GM12891 (cell line): ENCODE results near the gene CALCOCO1.
"Not testable (repeated sequence)": the region's sequence is repeated elsewhere in the genome, so short reads cannot be mapped to it uniquely, and the experiment has no call there.

Experiments
- DNase-seq: peaks from one replicate; pipeline ENCODE4 v3.0.0; 2011; ENCODE audit warnings: low spot score; ENCODE audit not compliant: insufficient read length
- FAIRE-seq: peaks from 2 replicates; lab custom pipeline; 2011; peaks lifted over from hg19 to GRCh38; lab: Jason Lieb, UNC
- PAX5 ChIP-seq: IDR thresholded peaks from 2 replicates; pipeline ENCODE4 v1.6.1; 2011; ENCODE audit warnings: low read length, moderate library complexity, mild to moderate bottlenecking; ENCODE audit not compliant: insufficient read depth, severe bottlenecking
- POLR2A ChIP-seq: IDR thresholded peaks from 2 replicates; pipeline ENCODE4 v1.6.1; 2011; ENCODE audit warnings: low read depth, low read length, control low read depth
- POLR2AphosphoS5 ChIP-seq: IDR thresholded peaks from 2 replicates; pipeline ENCODE4 v1.6.1; 2011; ENCODE audit warnings: low read depth, low read length, control low read depth
- POU2F2 ChIP-seq: IDR thresholded peaks from 2 replicates; pipeline ENCODE4 v1.6.1; 2011; ENCODE audit warnings: low read depth, mild to moderate bottlenecking, control low read depth, low read length, moderate library complexity
- SPI1 ChIP-seq: IDR thresholded peaks from 2 replicates; pipeline ENCODE4 v1.6.1; 2011; ENCODE audit warnings: low read depth, low read length, control low read depth
- TAF1 ChIP-seq: IDR thresholded peaks from 2 replicates; pipeline ENCODE4 v1.6.1; 2011; ENCODE audit warnings: low read depth, low read length, control low read depth

CALCOCO1 gene

DNA sequence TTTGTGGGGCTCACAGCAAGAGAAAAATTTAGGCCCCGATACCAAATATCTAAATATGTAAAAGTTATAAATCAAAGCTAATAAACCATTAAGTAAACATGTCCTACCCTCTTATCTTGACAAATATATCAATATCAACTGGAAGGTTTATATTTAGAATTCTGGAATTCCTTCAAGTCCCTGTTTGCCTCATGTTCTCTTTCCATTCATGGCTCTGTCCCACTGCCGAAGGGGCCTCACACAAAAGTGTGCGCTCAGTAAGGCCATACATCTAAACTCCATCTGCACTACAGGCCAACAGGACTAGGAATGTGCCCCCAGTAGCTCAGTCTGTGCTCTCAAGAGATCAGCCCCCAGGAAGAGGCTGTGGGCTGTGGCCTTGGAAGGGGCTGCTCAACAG lies 40.8 kb downstream of the CALCOCO1 start:
- no peak for TF ChIP-seq POLR2A
- TF ChIP-seq SPI1, result no peak
- no peak for TF ChIP-seq PAX5
- TF ChIP-seq POLR2AphosphoS5, result no peak
- no peak for TF ChIP-seq TAF1
- TF ChIP-seq POU2F2, result no peak
- no peak for FAIRE-seq
- no peak for DNase-seq

DNA sequence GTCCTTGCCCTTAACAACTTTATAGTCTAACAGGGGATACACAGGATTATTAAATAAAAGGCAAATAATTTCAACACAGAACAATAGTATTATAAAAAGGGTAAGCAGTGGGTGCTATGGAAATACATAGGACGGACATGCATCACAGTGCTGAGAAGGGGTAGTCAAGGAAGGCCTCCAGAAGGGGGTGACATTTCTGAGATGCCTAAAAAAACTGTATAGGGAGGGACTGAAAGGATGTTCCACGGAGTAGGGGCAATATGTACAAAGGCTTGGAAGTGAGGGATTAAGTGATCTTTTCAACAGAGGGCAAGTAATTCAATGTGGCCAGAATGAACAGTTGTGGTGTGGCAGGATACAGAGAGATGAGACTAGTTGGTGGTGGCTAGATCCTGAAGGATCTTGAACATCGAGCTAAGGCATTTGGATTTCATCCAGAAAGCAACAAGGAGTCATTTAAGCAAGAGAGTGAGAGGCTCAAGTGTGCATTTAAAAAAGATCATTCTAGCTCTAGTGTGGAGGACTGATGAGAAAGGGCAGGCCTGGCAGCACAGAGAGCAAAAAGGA lies 42.5 kb downstream of the CALCOCO1 start:
- no peak for FAIRE-seq
- no peak for DNase-seq
- TF ChIP-seq POLR2AphosphoS5 (no peak), SPI1 (no peak), PAX5 (no peak), POLR2A (no peak), POU2F2 (no peak), TAF1 (no peak)

DNA sequence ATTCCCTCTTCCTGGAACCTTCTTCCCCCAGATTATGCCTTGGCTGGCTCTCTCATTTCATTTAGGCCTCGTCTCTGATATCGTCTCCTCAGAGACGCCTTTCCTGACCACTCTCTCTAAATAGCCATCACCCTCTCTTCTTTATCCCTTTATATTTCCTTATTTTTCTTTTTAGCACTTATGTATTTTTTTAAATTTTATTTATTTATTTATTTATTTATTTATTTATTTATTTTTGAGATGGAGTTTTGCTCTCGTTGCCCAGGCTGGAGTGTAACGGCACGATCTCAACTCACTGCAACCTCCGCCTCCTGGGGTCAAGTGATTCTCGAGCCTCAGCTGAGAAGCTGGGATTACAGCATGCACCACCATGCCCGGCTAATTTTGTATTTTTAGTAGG lies 43.3 kb downstream of the CALCOCO1 start:
- TF ChIP-seq POLR2A (no peak), PAX5 (no peak), SPI1 (no peak), POLR2AphosphoS5 (no peak), POU2F2 (no peak), TAF1 (no peak)
- no peak for DNase-seq
- FAIRE-seq, result no peak

DNA sequence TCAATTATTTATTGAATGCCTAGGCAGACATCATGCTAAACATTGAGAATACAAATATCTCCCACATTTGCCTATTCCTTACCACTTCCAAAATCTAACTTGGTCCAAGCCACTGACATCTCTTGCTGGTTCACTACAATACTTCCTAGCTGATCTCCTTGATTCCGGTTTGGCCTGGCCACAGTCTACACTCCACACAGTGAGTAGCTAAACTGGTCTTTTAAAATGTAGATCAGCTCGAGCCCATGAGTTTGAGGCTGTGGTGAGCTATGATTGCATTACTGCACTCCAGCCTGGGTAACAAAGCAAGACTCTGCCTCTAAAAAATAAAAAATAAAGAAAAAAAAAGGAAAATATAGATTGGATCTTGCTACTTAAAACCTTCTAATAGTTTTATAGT lies 43.8 kb downstream of the CALCOCO1 start:
- no peak for TF ChIP-seq POLR2A
- no peak for TF ChIP-seq POLR2AphosphoS5
- TF ChIP-seq PAX5, result no peak
- no peak for TF ChIP-seq SPI1
- no peak for TF ChIP-seq TAF1
- FAIRE-seq, result no peak
- no peak for DNase-seq

DNA sequence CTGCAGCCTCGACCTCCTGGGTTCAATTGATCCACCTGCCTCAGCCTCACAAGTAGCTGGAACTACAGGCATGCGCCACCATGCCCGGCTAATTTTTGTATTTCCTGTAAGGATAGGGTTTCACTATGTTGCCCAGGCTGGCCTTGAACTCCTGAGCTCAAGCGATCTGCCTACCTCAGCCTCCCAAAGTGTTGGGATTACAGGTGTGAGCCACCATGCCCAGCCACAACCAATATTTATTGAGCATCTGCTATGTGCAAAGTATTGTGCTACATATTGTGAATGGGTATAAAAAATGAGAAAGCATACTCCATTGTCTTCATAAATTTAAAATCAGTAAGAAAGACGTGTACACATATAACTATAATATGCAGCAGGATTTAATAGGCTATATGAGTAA lies 47.2 kb downstream of the CALCOCO1 start:
- not testable (repeated sequence) for FAIRE-seq, DNase-seq

DNA sequence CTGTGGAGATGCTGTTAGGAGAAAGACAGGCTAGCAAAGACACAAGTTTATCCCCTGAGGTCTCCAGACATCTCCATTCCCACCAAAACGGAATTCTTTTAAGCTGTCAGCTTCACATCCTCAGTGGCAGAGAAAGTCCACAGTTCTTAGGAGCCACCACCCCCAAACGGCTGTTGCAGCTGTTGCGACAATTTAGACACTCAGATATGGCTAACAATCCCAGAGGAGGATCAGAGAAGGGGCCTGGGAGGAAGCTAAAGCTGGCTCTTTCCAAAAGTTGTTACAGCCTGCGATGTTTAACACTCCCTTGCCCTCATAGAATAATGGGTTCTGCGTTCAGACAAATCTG lies 49.5 kb downstream of the CALCOCO1 start:
- DNase-seq, result no peak

DNA sequence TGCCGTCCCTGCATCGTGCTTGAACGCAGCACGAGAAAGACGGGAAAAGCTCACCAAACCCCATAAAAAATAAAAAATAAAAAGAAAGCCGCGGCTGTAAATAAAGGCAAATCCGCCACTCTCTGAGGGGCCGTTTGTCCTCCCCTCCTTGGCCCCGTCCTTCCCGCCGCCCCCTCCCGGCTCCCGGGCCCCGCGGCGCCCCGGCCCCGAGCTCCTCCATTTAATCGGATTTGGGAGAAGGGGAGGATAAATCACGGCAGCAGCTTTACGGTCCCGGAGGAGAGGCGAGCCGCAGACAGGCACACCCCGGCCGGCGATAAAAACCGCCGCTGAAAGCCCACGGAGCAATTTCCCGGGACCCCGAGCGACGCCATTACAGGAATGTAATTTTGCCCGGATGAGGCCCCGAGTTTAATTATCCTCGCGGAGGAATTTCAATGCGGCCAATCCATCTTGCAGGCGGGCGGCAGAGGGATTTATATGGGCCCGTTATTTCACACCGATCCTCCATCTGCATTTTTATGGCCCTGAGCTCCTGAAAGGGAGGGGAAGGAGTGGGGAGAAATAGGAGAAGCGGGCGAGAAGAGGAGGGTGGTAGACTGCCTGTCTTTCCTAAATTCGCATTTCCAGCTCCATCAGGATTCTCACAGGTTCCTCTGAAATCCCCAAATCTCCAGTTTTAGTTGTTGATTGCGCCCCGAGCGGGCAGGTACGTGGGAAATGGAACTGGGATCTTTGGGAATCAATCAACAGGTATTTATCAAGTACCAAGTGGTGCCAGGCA lies 50.0 kb downstream of the CALCOCO1 start:
- DNase-seq (no peak), FAIRE-seq (no peak)
- TF ChIP-seq POLR2AphosphoS5 (no peak), POLR2A (no peak), SPI1 (no peak), POU2F2 (no peak), TAF1 (no peak), PAX5 (no peak)

More for the DNA sequence above, 49.5 kb downstream of the CALCOCO1 start:
- FAIRE-seq, result no peak
- TF ChIP-seq TAF1, result no peak
- no peak for TF ChIP-seq SPI1
- TF ChIP-seq POLR2AphosphoS5, result no peak
- no peak for TF ChIP-seq PAX5
- no peak for TF ChIP-seq POU2F2
- no peak for TF ChIP-seq POLR2A

DNA sequence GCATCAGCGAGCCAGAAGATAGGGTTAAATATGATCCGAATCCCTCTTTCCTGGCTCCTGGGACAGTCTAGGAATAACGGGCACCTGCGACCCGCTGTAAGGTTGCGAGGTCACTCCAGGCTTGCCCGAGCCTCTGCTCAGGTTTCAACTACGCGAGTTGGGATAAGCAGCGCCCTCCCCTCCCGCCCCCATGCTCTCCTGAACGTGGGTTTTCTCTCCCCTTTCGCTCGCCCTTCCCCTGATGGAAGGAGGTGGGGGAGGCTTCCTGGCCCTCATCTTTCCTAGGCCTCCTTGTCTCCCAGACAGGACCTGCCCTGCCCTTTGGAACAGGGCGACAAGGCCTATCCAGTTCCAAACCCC lies 50.6 kb downstream of the CALCOCO1 start:
- DNase-seq, result peak; percentile 25
- TF ChIP-seq TAF1 (no peak), POLR2AphosphoS5 (no peak), SPI1 (no peak), PAX5 (no peak), POU2F2 (no peak), POLR2A (no peak)
- FAIRE-seq, result no peak

DNA sequence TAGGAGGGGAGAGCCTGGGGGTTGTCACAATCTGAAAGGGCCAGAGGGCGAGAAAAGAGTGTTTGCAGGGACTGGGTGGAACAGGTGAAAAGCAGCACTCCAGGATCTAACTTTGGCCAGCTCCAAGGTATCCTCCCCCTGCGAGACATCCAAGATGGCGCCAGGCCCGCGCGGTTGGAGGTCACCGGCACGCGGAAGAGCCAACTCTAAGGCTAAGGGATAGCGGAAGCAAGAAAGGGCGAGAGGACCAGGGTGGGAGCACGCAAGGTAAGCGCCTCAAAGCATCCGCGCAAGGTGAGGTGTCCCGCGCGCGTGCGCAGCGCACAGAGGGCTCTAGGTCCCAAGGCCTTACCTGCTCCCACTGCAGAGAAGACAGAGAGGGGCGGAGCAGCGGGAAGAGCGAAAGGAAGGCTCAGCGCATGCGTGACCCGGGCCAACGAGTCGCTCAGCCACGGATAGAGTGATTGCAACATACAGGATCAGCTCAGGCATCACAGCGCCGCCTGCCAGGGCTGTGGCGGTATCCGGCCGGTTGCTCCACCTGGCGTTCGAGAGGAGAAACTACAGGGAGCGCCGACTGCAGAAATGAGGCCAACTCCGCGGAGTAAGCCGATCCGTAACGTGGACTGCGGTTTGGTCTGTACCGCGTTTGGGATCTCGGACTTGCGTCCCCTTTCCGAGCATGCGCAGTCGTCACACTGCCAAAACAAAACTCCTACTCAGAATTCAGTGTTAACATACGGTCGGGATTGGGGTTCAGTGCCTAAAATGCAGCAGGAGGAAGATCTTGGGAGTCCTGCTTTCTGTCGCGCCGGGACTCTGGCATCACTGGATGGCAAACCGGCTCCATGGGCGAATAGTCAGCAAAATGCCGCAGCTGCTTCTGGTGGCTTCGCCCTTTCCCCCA lies 51.3 kb downstream of the CALCOCO1 start, which contains the start of gene ATP5MC2:
TSS of gene ATP5MC2 (minus strand) at position 383 of the 907 bp plus-strand sequence. CDS start 3,469 bp downstream, outside the sequence.
- peak; percentile 93 for TF ChIP-seq POLR2AphosphoS5
- no peak for TF ChIP-seq SPI1
- TF ChIP-seq POLR2A, result peak; percentile 90
- peak; percentile 44; the same call in 1 of the 2 replicates for TF ChIP-seq POU2F2
- TF ChIP-seq TAF1, result peak; percentile 96
- FAIRE-seq, result peak; percentile 100
- DNase-seq, result peak; percentile 86
